ENCODE measurements around the gene ZSCAN5B.

Gene ZSCAN5B

DNA sequence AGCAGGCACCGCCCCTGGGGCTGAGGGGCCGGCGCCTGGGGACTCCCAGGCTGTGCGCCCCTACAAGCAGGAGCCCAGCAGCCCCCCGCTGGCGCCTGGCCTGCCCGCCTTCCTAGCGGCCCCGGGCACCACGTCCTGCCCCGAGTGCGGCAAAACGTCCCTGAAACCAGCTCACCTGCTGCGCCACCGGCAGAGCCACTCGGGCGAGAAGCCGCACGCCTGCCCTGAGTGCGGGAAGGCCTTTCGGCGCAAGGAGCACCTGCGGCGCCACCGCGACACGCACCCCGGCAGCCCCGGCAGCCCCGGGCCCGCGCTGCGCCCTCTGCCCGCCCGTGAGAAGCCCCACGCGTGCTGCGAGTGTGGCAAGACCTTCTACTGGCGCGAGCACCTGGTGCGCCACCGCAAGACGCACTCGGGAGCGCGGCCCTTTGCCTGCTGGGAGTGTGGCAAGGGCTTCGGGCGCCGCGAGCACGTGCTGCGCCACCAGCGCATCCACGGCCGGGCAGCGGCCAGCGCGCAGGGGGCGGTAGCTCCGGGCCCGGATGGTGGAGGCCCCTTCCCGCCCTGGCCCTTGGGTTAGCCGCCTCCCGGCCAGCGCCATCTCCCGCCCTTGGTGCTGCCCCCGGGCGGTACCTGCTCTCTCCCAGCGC is 37.8 kb downstream of the ZSCAN5B start:
- H3K27ac ChIP-seq, result no peak overlapping the region
- TF ChIP-seq, protein P1, sequence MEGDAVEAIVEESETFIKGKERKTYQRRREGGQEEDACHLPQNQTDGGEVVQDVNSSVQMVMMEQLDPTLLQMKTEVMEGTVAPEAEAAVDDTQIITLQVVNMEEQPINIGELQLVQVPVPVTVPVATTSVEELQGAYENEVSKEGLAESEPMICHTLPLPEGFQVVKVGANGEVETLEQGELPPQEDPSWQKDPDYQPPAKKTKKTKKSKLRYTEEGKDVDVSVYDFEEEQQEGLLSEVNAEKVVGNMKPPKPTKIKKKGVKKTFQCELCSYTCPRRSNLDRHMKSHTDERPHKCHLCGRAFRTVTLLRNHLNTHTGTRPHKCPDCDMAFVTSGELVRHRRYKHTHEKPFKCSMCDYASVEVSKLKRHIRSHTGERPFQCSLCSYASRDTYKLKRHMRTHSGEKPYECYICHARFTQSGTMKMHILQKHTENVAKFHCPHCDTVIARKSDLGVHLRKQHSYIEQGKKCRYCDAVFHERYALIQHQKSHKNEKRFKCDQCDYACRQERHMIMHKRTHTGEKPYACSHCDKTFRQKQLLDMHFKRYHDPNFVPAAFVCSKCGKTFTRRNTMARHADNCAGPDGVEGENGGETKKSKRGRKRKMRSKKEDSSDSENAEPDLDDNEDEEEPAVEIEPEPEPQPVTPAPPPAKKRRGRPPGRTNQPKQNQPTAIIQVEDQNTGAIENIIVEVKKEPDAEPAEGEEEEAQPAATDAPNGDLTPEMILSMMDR (conservative IDR thresholded peaks at IDR 0.05), result no peak
- no peak for TF ChIP-seq ZFX (IDR thresholded peaks at IDR 0.05)

DNA sequence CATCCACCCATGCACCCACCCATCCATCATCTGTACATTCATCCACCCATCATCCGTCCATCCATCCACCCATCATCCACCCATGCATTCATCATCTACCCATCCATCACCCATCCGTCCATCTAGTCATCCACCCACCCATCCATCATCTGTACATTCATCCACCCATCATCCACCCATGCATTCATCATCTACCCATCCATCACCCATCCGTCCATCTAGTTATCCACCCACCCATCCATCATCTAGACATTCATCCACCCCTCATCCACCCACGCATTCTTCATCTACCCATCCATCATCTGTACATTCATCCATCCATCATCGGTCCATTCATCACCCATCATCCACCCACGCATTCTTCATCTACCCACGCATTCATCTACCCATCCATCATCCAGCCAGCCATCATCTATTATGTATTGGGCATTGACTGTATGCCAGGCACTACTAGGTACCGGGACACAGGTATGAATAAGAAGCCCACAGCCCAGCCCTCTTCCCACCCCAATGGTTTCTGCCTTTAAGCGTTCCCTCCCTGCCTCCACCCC is 38.5 kb downstream of the ZSCAN5B start:
- TF ChIP-seq, protein P1 (conservative IDR thresholded peaks at IDR 0.05), result no peak
- TF ChIP-seq ZFX (IDR thresholded peaks at IDR 0.05), result no peak
- H3K27ac ChIP-seq, result no peak overlapping the region

DNA sequence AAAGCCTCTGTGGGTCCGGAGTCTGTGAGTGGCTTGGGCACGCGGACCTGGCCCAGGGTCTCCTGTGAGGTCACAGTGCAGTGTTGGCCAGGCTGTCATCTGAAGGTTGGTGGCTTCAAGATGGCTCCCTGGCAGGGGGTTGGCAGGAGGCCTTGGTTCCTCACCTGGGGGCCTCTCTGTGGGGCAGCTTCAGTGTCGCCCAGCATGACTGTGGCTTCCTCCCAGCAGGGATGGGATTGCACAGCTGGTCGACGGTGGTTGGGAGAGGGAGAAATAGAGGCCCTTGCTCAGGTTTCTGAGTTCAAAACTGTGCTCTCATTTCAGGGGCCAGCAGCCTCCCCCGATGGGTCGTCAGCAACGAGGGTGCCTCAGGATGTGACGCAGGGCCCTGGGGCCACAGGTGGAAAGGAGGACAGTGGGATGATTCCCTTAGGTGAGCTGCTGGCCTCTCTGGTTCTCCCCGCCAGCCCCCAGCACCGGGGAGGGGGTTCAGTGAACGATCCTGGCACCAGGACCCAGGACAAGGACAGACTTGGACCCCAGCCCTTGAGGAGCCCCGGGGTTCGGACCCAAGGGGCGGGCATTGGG is 39.3 kb downstream of the ZSCAN5B start:
- TF ChIP-seq, protein P1 (conservative IDR thresholded peaks at IDR 0.05), result no peak
- TF ChIP-seq ZFX (IDR thresholded peaks at IDR 0.05), result no peak
- no peak overlapping the region for H3K27ac ChIP-seq

DNA sequence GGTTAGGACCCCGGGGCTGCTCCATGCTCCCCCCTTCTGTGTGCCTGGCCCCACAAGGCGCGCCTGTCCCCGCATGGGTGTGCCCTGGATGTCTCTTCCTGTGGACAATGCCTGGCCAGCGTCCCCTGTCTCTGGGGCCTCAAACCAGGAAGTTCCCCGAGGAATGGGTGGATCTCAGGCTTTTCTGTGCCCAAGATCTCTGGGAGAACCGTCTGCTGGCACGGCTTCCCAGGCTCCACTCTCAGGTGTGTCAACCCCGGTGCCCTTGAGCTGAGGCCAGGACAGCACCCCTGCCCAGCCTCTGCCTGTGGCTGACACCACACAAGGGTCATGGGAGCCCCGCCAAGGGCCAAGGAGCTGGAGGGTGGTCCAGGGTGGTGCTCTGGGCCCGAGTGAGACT is 40.8 kb downstream of the ZSCAN5B start:
- no peak overlapping the region for H3K27ac ChIP-seq
- TF ChIP-seq, protein P1 (conservative IDR thresholded peaks at IDR 0.05), result no peak
- no peak for TF ChIP-seq ZFX (IDR thresholded peaks at IDR 0.05)

DNA sequence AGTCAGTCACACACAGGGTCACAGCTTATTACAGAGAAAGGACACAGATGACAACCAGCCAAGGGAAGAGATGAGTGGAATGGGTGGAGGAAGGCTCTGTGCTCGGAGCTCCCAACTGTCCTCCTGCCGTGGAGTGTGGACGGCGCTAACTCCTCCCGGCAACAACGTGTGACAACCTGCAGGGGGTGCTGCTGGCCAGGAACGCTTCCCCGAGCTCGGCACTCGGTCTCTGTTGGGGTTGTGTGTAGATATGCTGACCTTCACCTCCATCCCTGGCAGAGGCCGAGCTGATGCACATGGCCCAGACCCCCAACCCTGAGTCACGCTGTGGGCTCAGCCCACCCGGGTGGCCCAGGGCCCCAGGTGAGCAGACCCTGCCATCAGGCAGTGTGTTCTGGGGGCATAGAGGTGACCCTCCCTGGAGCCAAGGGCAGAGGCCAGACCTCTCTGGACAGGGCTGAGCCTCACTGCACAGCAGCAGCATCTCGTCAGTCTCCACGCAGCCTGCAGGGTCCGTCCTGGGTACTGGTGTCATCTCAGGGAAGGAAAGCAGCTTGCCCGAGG is 42.4 kb downstream of the ZSCAN5B start:
- TF ChIP-seq ZFX (IDR thresholded peaks at IDR 0.05), result no peak
- TF ChIP-seq, protein P1 (conservative IDR thresholded peaks at IDR 0.05), result no peak; the same call in 1 of the 2 replicates

DNA sequence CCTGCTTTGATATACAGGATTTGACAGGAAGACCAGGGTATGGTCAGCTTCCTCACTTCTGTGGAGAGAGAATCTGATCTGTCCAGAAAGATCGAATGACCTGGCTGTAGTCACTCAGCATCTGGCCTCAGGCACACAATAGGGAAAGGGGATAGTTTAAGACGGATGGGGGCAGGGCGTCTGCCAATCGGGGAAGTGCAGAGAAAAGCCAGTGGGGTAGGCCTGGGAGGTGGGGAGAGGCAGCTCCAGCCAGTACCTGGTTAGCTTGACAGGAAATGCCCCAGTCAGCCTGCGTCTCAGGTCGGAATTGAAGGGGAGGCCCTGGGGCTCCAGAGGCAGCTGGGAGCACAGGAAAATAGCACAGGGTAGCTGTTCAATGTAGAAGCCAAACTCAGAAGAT is 44.1 kb downstream of the ZSCAN5B start:
- H3K27ac ChIP-seq, result no peak overlapping the region
- TF ChIP-seq, protein P1 (conservative IDR thresholded peaks at IDR 0.05), result no peak
- no peak for TF ChIP-seq ZFX (IDR thresholded peaks at IDR 0.05)

More for the DNA sequence above, 42.4 kb downstream of the ZSCAN5B start:
- no peak overlapping the region for H3K27ac ChIP-seq

DNA sequence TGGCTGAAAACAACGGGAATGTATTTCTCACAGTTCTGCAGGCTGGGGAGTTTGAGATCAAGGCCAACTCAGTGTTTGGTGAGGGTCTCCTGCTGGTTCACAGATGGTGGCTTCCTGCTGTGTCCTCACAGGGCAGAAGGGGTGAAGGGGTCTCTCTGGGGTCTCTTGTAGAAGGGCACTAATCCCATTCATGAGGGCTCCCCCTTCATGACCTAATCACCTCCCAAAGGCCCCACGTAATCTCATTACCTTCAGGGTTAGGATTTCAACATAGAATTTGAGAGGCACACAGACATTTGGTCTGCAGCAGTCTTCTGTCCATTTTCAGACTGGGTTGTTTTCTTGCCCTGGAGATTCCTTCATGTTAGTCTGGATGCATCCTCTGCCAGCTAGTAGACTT is 44.9 kb downstream of the ZSCAN5B start:
- no peak overlapping the region for H3K27ac ChIP-seq
- TF ChIP-seq ZFX (IDR thresholded peaks at IDR 0.05), result no peak
- TF ChIP-seq, protein P1 (conservative IDR thresholded peaks at IDR 0.05), result no peak
